ENCODE results near the gene CD276. TPM values are rescaled to one million over a fixed set of nuclear protein-coding genes. Genes with fewer than 3 reads are reported as not detected.
"Not testable (repeated sequence)": the region's sequence is repeated elsewhere in the genome, so short reads cannot be mapped to it uniquely, and the experiment has no call there.

CD276 gene
- total RNA-seq, 1 experiment from 2014 or later, result 75.4 TPM

DNA sequence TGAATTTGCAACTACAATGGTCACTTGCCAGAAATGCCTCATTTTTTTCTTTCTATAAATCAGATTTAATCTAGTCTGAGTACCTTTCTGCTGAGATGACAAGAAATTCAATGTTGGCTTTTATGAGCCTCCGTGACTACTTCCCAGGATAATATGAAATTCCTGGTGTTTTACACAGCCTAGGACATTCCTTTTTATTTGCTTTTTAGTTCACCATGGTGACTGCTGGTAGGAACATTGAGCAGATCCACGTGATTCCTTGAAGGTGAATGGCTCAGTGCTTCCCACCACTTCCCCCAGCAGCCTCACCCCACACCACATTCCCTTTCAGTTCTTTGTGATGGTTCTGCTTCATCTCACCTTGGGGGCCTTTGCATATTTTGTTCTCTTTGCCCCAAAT is 46.7 kb upstream of the CD276 start:
- ATAC-seq (no peak), DNase-seq (ENCODE audit: low read depth, low spot score) (no peak)
- H3K4me2 ChIP-seq (ENCODE audit: low read length), result no peak overlapping the region
- no peak overlapping the region for H2AFZ ChIP-seq (ENCODE audit: low read depth, low read length, poor library complexity, severe bottlenecking)
- peaks cover 3% of the 10 kb centered on the region for H3K79me2 ChIP-seq (ENCODE audit: insufficient read depth, low read length)
- no TSS peak for BruUV-seq (replicated peaks)
- no peak overlapping the region for H3K27ac ChIP-seq (ENCODE audit: low read depth, low read length)
- CTCF ChIA-PET, result interaction anchor here (1.5 to 5.2 kb wide), 8 partner anchors 9 to 76 kb away, joined by 4 to 64 read pairs (median 18); no protein-coding TSS in a partner anchor
- no peak overlapping the region for H3K4me3 ChIP-seq (replicated peaks in 1 of 2; ENCODE audit: low read depth in 1 of 2, low read length in 2 of 2)
- POLR2A ChIA-PET, result no interaction called here
- no peaks in the 10 kb centered on the region for H4K20me1 ChIP-seq (ENCODE audit: insufficient read depth)
- H3K9me3 ChIP-seq (ENCODE audit: control insufficient read depth in 1 of 2, insufficient read depth in 1 of 2, low read depth in 1 of 2, low read length in 2 of 2), result peaks cover 0 to 3% of the 10 kb centered on the region in 2 experiments; a peak in 1 of 4 replicates
- peaks cover 19 to 39% of the 10 kb centered on the region in 2 experiments for H3K4me1 ChIP-seq (ENCODE audit: control insufficient read depth in 1 of 2, insufficient read depth in 2 of 2, low read length in 2 of 2)
- no peaks in the 10 kb centered on the region for H3K9me2 ChIP-seq (ENCODE audit: insufficient read depth)
- H3K36me3 ChIP-seq (ENCODE audit: control insufficient read depth in 1 of 2, insufficient read depth in 2 of 2, low read length in 2 of 2), result no peaks in the 10 kb centered on the region
- no peaks in the 10 kb centered on the region for H3K27me3 ChIP-seq (ENCODE audit: insufficient read depth, low read length)
- H3K9ac ChIP-seq (ENCODE audit: low read length), result no peak overlapping the region
- TF ChIP-seq FOSL1 (IDR thresholded peaks at IDR 0.05; ENCODE audit: low read depth), result no peak
- no peak for TF ChIP-seq CEBPB (IDR thresholded peaks at IDR 0.05; ENCODE audit: low read depth)
- no peak for TF ChIP-seq ZNF274 (IDR thresholded peaks at IDR 0.05; ENCODE audit: low read depth, low read length)
- no peak for TF ChIP-seq SRF (IDR thresholded peaks at IDR 0.05; ENCODE audit: low read depth)
- TF ChIP-seq, protein P1, sequence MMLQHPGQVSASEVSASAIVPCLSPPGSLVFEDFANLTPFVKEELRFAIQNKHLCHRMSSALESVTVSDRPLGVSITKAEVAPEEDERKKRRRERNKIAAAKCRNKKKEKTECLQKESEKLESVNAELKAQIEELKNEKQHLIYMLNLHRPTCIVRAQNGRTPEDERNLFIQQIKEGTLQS (IDR thresholded peaks at IDR 0.05), result no peak
- no peak for TF ChIP-seq CBX3 (IDR thresholded peaks at IDR 0.05; ENCODE audit: low read depth)
- RAD21 ChIA-PET (ENCODE audit: low non-redundant PET in 1 of 2, low total read pairs in 2 of 2, uncharacterized antibody in 2 of 2, unreplicated experiment in 2 of 2), result no interaction called here
- intact Hi-C loops (cut with micrococcal nuclease), result no loop called here

DNA sequence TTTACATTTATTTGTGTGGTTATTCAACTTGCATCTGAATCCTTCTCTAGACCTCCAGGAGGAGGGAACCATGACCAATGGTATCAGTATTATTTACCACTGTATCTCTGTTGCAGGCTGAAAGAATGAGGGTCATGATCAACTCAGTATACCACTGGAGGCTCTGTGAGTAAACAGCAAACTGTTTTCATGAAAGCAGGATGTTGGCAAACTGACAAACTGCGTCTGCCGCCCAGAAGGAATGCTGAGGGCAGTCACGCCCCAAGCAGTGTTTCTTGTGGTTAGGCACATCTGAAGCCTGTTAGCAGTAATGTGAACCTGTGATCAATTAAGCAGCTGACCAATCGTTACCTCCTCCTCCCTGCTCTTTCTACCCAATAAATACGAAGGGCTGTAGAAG is 44.7 kb upstream of the CD276 start:
- H4K20me1 ChIP-seq (ENCODE audit: insufficient read depth); H3K4me3 ChIP-seq (replicated peaks in 1 of 2; ENCODE audit: low read depth in 1 of 2, low read length in 2 of 2); BruUV-seq (replicated peaks); H3K27ac ChIP-seq (ENCODE audit: low read depth, low read length); H3K9me2 ChIP-seq (ENCODE audit: insufficient read depth); H2AFZ ChIP-seq (ENCODE audit: low read depth, low read length, poor library complexity, severe bottlenecking); POLR2A ChIA-PET; ATAC-seq; H3K9ac ChIP-seq (ENCODE audit: low read length); H3K27me3 ChIP-seq (ENCODE audit: insufficient read depth, low read length); CTCF ChIA-PET; H3K9me3 ChIP-seq (ENCODE audit: control insufficient read depth in 1 of 2, insufficient read depth in 1 of 2, low read depth in 1 of 2, low read length in 2 of 2); intact Hi-C loops (cut with micrococcal nuclease); H3K36me3 ChIP-seq (ENCODE audit: control insufficient read depth in 1 of 2, insufficient read depth in 2 of 2, low read length in 2 of 2); H3K79me2 ChIP-seq (ENCODE audit: insufficient read depth, low read length); RAD21 ChIA-PET (ENCODE audit: low non-redundant PET in 1 of 2, low total read pairs in 2 of 2, uncharacterized antibody in 2 of 2, unreplicated experiment in 2 of 2); DNase-seq (ENCODE audit: low read depth, low spot score): not testable (repeated sequence)
- peak; percentile 39 for TF ChIP-seq TCF7L2 (IDR thresholded peaks at IDR 0.05; ENCODE audit: borderline replicate concordance, extremely low read depth, insufficient read depth, insufficient read length)
- TF ChIP-seq CBX3 (IDR thresholded peaks at IDR 0.05; ENCODE audit: low read depth), result peak; percentile 73
- Histone ChIP-seq H3K4me1 (ENCODE audit: control insufficient read depth in 1 of 2, insufficient read depth in 2 of 2, low read length in 2 of 2) (peaks cover 12 to 29% of the 10 kb centered on the region in 2 experiments), H3K4me2 (ENCODE audit: low read length) (peak overlapping the region; percentile 40)

All from HCT116 (cell line).